Colon (tissue), 2 donors: ENCODE measurements around the gene RBM20.
A peak's percentile ranks its signal among the peaks of the same experiment; 100 is the strongest.
"Not testable (repeated sequence)": the region's sequence is repeated elsewhere in the genome, so short reads cannot be mapped to it uniquely, and the experiment has no call there.

Source experiments
- FAIRE-seq: peaks from 2 replicates; lab custom pipeline; 2012; peaks lifted over from hg19 to GRCh38; lab: Jason Lieb, UNC
- donor health status: control.
- donor health status: control.

Gene RBM20

DNA sequence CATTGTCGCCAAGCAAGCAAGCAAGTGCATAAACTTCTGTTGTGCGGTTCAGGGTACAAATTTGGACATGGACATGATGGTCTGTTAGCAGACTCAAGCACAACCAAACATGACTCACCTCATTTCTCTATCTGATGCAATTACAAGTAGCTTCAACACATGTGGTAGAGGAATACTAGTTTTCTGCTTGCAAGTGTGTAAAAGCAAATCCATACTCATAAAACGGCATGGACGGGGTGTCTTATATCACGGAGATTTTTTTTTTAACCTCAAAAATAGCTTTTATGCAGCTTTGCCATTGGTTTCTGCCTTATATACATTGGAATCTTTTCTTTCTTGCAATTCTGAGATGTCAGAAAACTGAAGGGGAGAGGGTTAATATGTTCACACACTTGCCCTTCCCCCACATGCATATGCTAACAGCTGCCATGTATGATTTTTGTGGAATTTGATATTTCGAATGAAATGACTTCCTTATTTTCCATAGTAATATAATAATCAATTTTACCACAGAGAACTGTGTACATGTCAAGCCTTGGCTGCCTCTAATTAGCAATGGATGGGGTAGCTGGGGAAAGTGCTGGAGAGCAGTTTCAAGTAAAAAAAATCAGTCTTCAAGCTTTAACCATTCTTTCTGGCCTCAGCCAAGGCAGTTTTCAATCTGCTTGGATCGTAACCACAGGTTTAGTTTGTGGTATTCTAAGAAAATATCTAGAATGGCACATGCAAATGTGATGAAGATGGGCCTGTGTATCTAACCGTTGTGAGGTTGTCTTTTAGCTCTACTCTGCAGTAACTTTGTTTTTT is 121.6 kb downstream of the RBM20 start:
- no peak for FAIRE-seq

DNA sequence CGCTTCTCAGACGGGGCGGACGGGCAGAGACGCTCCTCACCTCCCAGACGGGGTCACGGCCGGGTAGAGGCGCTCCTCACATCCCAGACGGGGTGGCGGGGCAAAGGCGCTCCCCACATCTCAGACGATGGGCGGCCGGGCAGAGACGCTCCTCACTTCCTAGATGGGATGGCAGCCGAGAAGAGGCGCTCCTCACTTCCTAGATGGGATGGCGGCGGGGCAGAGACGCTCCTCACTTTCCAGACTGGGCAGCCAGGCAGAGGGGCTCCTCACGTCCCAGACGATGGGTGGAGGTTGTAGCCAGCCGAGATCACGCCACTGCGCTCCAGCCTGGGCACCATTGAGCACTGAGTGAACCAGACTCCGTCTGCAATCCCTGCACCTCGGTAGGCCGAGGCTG is 123.5 kb downstream of the RBM20 start:
- FAIRE-seq: not testable (repeated sequence)

DNA sequence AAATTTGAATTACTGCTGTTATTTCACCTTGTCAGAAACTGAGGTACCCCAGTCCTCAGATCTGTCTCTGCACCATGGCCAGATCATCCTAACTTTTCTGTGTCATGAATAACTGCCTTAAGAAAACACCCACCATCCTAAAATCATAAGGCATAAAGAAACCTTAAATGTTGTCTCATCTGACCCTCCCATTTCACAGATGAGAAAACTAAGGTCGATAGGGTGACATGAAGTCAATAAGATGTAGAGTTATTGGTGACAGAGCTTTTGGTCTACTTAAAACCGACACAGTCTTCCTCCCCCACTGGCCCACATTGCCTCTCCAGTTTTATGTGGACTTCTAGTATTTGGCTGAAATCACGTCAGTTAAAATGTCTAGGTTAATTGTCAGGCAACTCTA is 126.1 kb downstream of the RBM20 start:
- FAIRE-seq: no peak

DNA sequence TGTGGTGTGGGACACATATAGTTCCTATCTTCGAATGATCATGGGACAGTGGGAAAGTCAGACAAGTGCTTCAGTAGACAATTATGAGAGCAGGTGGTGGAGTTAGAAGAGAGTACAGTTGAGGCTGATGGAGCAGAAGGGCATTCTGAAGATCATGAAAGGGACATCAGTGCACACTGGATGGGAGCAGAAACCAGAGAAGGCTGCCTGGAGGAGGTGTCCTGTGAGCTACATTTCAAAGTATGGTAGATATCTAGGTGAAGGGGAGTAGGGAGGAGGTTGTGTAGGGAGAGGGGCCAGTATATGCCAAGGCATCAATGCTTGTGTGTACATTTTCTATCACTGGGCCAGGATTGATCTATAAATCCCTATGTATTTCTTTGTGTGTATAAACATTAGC is 127.3 kb downstream of the RBM20 start:
- no peak for FAIRE-seq

DNA sequence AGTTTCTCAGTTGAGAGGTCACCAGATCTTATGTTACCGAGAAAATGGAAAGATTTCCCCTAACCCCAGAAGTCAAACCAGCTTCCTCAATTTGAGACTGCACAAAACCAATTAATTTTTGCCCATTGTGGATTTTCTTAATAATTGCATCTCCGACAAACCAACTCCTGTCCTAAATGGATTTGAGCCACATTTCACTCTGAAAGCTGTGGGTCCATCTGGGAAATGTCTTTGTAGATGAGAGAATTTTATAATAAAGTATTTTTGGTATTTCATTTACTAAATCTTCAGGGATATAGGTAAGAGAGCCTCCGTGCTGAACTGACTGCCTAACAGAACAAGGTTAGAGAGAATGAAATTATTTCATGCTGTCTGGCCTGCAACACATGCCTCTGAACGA is 127.9 kb downstream of the RBM20 start:
- FAIRE-seq: no peak

DNA sequence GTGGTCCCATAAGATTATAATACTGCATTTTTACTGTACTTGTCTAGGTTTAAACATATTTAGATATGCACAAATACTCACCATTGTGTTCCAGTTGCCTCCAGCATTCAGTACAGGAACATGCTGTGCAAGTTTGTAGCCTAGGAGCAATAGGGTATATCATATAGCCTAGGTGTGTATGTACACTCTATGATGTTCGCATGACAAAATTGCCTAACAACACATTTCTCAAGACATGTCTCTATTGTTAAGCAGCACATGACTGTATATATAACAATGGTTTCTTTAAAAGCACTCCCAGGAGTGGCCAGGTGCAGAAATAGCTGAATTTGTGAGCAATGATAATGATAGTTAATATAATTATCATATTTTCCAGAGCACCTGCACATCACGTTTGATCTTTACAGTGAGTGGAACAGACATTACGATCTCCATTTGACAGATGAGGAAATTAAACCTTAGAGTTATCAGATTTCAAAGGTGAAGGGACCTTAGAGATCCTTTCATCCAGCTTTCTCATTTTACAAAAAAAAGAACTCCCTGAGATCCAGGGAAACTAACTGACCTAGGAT is 128.4 kb downstream of the RBM20 start:
- no peak for FAIRE-seq

DNA sequence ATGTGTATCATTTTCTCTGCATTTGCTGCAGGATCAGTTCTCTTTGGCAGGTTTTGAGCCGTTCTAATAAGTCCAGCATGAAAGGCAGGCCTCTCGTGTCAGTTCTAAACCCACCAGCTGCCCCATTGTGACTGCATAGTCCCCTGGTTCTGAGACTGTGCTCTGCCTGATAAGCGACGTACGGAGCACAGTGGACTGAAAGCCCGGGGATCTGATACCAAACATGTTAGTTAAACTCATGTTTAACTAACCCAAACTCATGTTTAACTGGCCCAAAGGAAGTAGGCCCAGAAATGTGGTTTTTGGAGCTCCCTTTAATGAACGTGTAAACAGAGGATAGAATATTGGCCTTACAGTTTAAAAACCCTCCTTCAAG is 129.5 kb downstream of the RBM20 start:
- no peak for FAIRE-seq

DNA sequence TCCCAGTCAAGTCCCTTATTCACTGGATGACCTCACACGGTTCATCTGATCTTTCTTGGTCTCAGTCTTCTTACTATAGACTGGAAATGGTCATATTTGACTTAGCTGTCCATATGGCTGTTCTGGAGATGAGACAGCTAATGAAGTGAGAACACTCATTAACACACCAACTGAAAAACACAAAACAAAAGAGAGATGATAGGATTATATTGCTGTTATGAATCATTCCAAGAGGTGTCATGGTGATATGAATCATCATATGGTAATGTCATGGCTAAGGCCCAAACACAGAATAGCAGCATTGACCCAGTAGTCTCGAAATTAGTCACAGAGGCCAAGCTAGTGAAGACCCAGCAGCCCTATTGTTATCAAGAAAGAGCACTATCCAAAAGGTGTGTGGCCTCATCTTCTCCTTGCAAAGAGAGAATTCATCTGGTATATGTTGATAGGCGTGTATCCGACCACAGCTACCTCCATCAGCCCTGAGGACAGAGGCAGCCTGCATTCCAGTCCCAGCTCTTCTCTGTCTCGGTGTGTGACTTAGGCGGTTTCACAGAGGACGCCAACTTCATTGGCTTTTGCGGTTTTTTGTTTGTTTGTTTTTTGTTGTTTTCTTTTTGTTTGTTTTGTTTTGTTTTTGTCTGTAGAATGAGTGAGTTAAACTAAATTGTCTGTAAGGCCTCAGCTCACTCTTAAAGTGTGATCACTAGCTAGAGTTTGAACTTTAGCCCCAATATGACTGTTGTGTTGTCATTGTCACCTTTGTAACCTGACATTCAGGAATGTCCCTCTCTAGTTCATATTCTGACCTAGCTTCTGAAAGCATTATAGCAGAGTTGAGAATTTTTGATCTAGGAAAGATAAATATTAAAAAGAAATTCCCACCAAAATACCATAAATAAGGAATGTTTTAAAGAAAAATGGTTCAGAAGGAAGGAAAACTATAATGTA is 130.2 kb downstream of the RBM20 start:
- peak; percentile 38 for FAIRE-seq

DNA sequence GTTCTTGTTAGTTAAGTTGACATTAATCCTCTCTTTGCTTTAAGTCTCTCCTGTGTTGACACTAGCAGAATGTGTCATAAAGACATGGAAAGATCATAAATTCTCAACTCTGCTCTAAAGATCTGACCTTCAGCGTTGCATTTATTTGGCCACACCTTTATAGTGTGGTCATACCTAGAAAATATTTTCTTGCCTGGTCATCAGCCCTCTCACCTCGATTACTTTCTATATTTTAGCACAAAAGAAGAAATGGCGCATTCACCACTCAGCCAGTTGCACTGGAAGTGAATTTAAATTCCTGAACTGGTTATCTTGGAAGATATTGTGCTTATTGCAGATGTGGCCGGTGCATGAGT is 130.9 kb downstream of the RBM20 start:
- no peak for FAIRE-seq

DNA sequence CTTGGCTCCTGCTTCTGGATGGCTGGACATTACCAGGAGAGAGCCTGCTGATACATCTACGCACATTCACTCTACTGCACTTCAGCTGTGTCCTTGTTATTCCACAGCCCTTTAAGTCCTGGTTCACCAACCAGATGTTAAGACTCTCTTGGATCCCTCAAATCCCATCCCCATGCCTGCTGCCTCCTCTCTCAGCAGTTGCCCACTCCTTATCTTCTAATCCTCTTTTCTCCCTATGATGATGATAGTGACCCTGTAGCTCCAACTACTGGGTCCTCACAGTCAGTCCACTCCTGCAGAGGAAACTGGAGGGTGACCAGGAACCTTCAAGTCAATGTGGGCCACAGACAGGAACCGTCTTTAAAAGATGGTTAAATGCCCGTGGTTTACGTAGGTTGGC is 131.3 kb downstream of the RBM20 start:
- no peak for FAIRE-seq

DNA sequence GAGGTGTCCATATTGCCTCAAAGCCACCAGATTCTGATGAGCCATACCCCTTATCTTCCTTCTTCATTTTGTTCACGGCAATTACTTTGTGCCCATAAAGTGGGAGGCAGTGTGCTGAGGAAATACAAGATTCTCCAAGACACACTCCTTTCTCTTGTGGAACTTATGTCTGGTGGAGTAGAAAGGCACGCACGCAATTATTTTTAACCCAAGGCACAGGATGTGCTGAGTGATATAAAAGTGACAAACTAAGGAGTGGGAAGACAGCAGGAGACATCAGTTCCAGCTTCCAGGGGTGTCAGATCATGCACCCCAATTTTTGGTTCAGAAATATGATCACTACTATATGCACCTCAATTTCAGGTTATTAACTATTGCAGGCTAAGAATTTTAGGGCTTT is 132.9 kb downstream of the RBM20 start:
- FAIRE-seq: no peak

DNA sequence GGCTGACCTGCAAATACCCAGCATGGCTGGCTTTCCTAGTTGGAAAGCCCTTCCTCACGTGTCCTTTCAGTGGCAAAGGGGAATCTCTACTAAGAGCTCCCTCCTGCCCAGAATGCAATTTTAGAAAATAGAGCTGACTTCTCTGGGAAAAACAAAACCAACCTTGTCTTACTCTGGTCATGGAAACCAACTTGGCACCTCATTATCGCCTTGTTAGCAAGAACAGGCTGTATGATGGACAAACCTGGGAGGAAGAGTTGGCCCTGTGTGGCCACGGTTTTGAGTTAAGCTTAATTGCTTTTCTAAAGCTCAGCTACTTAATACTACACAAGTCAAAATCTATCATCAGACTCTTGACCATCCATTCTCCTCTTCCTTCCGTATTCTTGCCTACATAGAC is 133.5 kb downstream of the RBM20 start:
- no peak for FAIRE-seq

DNA sequence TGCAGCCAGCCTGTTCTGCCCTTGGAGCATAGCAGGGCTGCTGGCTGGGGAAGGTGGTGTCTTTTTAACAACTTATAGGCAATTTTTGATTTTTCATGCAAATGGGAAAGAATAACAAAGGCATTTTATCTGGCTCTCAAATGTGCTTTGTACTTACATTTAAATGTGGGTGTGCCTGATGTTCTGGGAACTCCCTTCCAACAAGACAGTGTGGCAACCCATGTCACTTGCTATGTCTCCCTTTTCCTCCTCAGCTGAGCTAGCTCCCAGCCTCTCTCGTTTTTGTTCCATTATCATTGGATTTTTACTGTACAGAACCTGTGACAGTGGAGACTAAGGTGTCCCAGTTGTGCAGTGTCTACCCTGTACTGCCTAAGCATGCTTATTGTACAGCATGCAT is 134.1 kb downstream of the RBM20 start:
- no peak for FAIRE-seq

DNA sequence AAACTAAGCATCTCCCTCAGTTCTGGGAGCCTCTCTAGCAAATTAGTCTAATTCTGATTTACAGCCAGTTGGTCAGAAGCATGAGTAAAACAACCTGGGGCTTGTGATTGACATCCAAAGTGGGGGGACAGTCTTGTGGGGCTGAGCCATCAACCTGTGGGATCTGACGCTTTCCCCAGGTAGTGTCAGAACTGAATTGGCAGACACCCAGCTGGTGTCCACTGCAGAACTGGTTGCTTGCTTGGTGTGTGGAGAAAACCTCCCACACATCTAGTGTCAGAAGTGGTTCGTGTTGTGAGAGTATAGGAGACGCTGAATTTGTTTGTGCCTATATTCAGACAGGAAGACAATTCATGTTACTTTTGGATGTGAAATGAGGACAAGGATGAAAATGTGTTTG is 135.4 kb downstream of the RBM20 start:
- FAIRE-seq: no peak

DNA sequence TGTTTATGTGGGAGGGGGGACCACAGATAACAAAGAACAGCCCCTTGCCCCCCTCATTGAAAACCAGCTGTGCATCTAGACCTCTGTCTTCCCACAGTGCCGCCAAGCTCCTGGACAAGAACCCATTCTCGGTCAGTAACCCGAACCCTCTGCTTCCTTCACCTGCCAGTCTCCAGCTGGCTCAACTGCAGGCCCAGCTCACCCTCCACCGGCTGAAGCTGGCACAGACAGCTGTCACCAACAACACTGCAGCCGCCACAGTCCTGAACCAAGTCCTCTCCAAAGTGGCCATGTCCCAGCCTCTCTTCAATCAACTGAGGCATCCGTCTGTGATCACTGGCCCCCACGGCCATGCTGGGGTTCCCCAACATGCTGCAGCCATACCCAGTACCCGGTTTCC is 136.6 kb downstream of the RBM20 start:
- FAIRE-seq: no peak

DNA sequence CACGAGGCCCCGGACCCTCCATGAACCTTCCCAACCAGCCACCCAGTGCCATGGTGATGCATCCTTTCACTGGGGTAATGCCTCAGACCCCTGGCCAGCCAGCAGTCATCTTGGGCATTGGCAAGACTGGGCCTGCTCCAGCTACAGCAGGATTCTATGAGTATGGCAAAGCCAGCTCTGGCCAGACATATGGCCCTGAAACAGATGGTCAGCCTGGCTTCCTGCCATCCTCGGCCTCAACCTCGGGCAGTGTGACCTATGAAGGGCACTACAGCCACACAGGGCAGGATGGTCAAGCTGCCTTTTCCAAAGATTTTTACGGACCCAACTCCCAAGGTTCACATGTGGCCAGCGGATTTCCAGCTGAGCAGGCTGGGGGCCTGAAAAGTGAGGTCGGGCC is 137.0 kb downstream of the RBM20 start:
- FAIRE-seq: no peak

DNA sequence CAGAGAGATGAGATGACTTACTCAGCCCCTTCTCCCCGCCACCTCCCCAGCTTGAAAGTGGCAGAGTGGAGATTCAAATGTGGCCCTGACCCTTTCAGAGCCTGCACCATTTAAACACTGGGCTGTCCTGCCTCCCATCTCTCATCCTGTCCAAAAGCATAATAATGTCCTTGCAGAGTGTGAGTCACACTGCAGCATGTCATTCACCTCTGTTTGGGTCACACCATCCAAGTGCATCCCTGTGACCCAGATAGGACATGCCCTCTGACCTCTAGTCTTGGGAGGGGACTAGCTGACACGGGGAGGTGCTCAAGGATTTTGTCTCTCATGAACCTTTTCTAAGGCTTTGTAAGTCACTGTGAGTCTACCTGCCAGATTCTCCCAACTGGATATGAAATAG is 138.5 kb downstream of the RBM20 start:
- no peak for FAIRE-seq

DNA sequence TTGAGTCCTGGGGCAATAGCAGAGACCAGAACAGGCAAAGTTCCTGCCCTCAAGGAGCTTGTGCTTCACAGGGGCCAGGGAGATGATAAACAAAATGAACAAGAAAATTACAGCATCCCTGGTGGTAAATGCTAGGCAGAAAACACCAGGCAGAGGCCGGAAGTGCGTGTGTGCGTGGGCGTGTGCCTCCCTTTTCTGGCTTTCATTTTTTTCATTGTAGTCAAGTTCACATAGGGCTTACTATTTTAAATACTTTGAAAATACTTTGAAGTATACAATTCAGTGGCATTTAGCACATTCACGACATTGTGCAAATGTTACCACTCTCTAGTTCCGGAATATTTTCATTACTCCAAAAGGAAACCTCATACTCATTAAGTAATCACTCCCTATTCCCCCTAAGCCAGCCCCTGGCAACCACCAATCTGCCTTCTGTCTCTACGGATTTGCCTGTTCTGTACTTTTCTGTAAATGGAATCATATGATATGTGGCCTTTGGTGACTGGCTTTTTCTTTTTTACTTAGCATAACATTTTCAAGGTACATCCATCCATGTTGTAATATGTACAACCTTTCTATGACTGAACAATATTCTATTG is 139.5 kb downstream of the RBM20 start:
- no peak for FAIRE-seq

DNA sequence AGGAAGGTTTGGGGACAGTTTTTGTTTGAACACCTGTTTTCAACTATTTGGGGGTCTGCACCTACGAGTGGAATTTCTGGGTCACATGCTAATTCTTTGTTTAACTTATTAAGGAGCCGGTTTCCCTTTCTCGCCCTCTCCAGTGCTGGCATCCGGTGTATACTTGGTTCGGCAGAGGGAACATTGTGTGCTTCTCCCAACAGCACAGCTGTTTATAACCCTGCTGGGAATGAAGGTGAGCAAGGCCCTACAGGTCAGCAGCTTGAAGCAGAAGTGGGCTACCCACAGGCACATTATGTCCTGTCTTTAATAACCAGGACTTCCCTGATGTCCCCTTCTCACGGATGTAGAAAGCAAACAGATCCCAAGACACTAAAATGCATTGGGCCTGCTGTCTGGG is 140.1 kb downstream of the RBM20 start:
- FAIRE-seq: no peak

DNA sequence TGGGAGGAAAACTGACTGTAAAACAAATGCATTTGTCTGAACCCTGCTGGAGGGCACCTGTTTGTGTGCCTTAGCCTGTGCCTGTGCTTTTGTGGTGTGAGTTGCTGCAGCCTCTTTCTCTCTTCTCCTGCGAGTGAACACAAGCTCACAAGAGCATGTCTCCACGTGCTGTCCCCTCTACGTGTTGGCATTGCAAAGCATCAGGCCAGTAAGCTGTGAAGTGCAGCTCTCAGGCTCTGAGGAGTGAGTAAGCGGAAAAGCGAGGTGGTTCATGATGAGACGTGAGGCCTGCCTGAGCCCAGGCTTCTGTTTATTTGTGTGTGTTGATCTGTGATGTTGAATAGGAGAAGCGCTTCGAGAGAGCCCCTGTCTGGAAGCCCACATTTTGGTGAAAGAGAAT is 142.0 kb downstream of the RBM20 start:
- no peak for FAIRE-seq

DNA sequence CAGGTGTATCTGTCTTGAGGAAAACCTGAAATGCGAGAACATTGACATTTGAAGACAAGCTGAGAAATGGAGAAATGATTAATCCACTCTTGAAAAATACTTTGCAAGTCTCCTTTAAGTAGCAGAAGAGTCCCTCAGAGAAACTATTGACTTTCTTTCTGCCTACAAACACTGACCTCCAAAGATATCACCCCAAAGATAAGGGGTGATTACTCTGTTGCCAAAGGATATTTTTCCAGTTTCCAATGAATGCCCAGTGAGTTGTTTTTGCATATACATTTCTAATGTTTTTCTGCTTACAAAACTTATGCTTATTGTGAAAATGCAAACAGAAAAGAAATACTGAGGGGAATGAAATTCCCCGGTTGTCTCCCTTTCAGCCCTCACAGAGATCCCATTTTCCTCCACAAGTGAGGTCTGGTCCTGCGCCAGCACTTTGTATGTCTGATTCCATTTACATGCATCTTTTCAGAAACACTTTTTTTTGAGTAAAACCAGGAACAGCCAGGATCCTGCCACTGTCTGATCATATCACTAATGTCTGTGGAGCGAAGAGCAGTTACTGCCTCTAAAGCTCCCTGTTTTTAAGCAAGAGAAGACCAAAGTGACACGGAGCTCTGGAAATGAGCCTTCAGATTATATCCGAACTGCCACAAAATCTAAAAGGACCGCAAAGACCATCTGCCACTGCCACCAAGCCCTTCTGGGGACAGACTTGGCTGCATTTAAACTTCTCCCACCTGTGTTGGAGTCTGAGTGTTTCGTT is 144.7 kb downstream of the RBM20 start:
- FAIRE-seq: no peak
